Stimulated activated CD8-positive, alpha-beta memory T cell treated with anti-CD3 and anti-CD28 coated beads, Interleukin-2, amount 100 ng/mL, for 48 hours (primary cell): ENCODE measurements around the gene PLCXD3.

ENCODE experiments used
- DNase-seq, 2 donors: peaks; one replicate each; pipeline ENCODE4 v3.0.0-alpha.2; 2020; ENCODE audit warnings: low read depth in 2 of 2

The PLCXD3 gene

GRCh38 chr5:41286696-41287095 is 223.7 kb downstream of the PLCXD3 start:
- DNase-seq: no peak

GRCh38 chr5:41286165-41286564 is 224.2 kb downstream of the PLCXD3 start:
- no peak for DNase-seq

GRCh38 chr5:41284938-41285337 is 225.5 kb downstream of the PLCXD3 start:
- no peak for DNase-seq

DNA sequence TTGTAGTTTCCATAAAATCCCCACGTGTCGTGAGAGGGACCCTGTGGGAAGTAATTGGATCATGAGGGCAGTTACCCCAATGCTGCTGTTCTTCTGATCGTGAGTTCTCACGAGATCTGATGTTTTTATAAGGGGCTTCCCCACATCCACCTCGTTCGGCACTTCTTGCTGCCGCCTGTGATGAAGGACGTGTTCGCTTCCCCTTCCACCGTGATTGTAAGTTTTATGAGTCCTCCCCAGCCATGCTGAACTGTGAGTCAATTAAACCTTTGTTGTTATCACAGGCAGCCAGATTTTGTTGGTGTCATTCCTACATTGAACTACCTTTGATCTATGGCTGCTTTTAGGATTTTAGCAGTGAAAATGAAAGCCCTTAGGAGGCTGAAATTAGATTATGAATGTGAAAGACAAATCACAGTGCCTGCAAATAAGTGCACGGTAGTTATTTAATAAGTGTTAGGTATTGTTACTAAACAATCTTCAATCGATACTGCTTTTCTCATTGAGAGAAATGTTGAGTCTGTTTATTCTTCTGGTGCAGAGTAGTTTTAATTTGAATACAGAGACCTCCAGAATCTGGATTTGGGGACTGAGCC is 229.1 kb downstream of the PLCXD3 start:
- no peak for DNase-seq

DNA sequence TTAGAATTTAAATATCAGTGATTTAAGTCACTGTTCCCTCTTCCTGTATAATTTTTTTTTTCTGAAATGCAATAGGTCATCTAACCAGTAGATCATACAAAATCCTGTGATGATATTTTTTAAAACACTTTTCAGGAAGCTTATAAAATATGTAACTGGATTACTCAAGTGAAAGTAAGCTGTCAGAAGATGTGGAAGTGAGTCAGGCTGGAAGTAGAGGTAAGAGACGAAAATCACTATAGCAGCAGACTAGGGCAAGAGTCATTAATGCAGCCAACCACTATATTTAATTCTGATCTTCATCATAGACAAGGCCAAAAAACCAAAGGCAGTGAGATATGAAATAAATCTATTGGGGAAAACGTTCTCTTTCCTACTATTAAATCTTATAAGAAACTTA is 231.4 kb downstream of the PLCXD3 start:
- DNase-seq: no peak

DNA sequence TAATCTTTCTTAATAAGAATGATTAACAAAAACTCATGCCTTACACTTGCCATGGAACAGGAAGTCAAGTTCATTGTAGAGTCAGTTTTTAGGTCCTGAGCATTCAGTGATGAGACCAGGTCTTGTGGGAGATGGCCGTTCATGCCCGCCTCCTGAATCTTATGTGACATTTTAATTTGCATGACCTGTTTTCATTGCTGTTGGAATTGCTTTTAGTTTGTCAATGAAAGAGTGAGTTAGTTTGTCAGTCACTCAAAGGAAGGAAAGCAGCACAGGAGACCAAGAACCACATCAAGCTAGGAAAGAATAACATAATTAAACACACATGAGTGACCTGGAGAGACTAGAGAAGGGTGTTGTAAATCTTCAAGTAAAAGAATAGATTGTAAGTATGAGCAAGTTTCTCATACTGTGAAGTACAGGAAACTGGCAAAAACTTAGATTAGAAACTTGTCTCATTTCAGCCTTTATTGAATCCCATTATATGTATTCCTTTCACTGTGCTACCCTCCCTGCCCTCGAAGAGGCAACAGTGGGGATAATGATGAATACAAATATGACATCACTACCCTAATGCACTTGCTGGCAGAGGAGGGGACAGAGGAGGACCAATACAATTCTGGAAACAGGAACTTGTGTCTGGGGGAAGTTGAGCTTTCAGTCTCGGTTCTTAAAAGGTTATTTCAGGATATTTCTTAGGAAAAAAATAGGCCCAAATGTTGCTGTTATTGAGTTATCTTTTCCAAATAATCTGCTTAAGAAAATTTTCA is 232.7 kb downstream of the PLCXD3 start:
- DNase-seq: no peak

- no peak for DNase-seq
These were observed 234.4 kb downstream of the PLCXD3 start for GRCh38 chr5:41275813-41276512.

- DNase-seq: no peak
These were observed 239.8 kb downstream of the PLCXD3 start for GRCh38 chr5:41270423-41271251.

DNA sequence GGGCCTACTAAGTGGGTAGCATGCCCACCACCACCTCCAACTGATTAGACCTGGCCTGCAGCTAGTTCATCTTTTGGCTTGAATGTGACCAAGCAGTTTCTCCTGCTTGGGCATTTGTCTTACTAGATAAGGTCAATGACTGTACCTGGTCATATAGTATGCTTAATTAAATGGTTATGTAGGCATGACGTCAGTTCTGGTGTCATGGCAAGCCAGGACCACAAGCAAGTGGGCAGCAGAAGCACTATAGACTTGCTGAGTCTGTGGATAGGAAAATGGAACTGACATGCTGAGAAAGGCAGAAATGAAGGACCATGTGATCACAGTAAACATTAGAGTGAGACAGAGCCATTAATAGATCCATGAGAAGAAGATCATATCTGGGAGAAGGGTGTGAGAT is 241.5 kb downstream of the PLCXD3 start:
- DNase-seq: no peak

- no peak for DNase-seq
These were observed 244.0 kb downstream of the PLCXD3 start for GRCh38 chr5:41266377-41266776.

- no peak for DNase-seq
These were observed 246.4 kb downstream of the PLCXD3 start for GRCh38 chr5:41264019-41264418.

DNA sequence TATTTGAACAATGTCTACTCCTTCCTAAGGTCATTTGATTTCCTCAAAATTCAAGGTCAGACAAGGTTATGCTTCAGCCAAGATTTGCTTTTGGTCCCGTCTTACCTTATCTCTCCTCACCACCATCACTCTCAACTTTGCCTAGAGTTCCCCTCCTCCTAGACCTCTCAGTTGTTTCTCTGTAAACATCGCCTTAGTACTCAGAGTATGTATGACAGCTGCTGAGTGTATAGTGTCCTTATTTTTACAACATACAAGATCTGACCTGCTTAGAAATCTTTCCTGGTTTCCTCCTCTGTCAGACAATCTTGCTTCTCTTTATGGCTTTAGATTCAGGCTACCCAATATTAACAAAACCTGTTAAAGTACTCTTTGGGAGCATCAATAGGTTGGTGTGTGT is 247.1 kb downstream of the PLCXD3 start:
- no peak for DNase-seq
